ENCODE data around the gene HSD17B11. TPM values are rescaled to one million over a fixed set of nuclear protein-coding genes. Genes with fewer than 3 reads are reported as not detected.

HSD17B11 gene
- total and polyA plus RNA-seq, 11 donors = 6.6 to 28.0 (median 15.8) TPM

DNA sequence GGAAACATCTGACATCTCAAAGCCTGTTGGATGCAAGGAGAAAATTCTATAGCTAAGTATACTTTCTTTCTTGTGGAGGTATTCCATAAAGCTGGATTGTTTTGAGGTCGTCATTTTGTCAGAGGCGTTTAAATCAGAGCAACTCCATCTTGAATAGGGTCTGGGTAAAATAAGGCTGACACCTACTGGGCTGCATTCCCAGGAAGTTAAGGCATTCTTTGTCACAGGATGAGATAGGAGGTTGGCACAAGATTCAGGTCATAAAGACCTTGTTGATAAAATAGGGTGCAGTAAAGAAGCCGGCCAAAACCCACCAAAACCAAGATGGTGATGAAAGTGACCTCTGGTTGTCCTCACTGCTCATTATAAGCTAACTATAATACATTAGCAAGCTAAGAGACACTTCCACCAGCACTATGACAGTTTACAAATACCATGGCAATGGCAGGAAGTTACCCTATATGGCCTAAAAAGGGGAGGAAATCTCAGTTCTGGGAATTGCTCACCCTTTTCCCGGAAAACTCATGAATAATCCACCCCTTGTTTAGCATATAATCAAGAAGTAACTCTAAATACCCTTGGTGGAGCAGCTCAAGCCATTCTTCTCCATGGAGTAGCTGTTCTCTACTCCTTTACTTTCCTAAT is 80.2 kb downstream of the HSD17B11 start:
- Histone ChIP-seq H3K9me3 (no peaks in the 10 kb centered on the region), H3K27me3 (no peaks in the 10 kb centered on the region), H3K27ac (peak overlapping the region in 1 of 12 donors; percentile 6), H3K4me1 (peaks cover 0 to 22% (median 6%) of the 10 kb centered on the region in 12 donors), H3K4me3 (no peak overlapping the region), H3K36me3 (no peaks in the 10 kb centered on the region)
- peak in 1 of 4 donors; percentile 36 for ATAC-seq
- no peak for TF ChIP-seq POLR2A (IDR thresholded peaks at IDR 0.05)
- TF ChIP-seq, protein P1, sequence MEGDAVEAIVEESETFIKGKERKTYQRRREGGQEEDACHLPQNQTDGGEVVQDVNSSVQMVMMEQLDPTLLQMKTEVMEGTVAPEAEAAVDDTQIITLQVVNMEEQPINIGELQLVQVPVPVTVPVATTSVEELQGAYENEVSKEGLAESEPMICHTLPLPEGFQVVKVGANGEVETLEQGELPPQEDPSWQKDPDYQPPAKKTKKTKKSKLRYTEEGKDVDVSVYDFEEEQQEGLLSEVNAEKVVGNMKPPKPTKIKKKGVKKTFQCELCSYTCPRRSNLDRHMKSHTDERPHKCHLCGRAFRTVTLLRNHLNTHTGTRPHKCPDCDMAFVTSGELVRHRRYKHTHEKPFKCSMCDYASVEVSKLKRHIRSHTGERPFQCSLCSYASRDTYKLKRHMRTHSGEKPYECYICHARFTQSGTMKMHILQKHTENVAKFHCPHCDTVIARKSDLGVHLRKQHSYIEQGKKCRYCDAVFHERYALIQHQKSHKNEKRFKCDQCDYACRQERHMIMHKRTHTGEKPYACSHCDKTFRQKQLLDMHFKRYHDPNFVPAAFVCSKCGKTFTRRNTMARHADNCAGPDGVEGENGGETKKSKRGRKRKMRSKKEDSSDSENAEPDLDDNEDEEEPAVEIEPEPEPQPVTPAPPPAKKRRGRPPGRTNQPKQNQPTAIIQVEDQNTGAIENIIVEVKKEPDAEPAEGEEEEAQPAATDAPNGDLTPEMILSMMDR (IDR thresholded peaks at IDR 0.05) = no peak
- WGBS, 4 donors = 46 to 58% (median 53%) methylated on average over 4 of the region's 4 CpGs
- intact Hi-C loops (cut with DNase I) = no loop called here
- peak in 1 of 5 donors; percentile 9 for DNase-seq

DNA sequence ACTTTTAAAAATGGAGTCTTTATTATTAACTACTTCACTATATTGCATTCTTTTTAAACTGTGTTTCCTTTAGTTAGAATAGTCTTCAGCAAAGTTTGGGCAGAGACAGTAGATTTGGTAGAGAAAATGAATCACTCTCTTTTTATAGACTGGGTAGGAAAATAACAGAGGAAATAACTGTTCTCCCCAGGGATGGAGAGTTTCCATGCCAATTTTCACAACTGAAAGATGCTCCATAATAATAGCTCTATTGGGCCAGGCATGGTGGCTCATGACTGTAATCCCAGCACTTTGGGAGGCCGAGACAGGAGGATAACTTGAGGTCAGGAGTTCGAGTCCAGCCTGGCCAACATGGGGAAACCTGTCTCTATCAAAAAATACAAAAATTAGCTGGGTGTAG is 81.4 kb downstream of the HSD17B11 start:
- Histone ChIP-seq H3K4me1 (peaks cover 0 to 17% (median 5%) of the 10 kb centered on the region in 12 donors), H3K27ac (peak overlapping the region in 3 of 12 donors; percentile 4 to 51 (median 10)), H3K27me3 (no peaks in the 10 kb centered on the region), H3K9me3 (no peaks in the 10 kb centered on the region), H3K4me3 (no peak overlapping the region), H3K36me3 (no peaks in the 10 kb centered on the region)
- TF ChIP-seq, protein P1 (IDR thresholded peaks at IDR 0.05) = no peak
- no peak for TF ChIP-seq POLR2A (IDR thresholded peaks at IDR 0.05)
- 73 to 82% (median 77%) methylated on average over 2 of the region's 2 CpGs for WGBS, 4 donors
- ATAC-seq (peak in 3 of 4 donors; percentile 55 to 79 (median 65)), DNase-seq (peak in 2 of 5 donors; percentile 19 to 53)
- intact Hi-C loops (cut with DNase I) = no loop called here

DNA sequence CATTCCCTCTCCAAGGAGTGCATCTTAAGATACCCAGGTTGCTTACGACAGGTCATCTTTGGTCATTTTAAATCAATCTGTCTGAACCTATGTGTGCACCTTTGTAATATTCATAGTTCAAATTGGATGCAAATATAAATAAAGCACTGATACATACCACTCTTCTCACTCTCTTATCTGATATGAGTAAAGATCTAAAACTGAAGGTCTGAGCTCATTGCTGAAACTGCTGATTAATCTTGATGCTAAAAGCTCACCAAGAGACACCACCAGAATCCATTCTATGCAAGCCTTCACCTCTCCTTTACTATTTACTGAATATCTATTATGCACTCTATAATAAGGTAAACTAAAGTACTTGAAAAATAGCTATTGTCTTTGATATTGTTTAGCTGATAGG is 84.9 kb downstream of the HSD17B11 start:
- Histone ChIP-seq H3K36me3 (no peaks in the 10 kb centered on the region), H3K27ac (no peak overlapping the region), H3K4me3 (no peak overlapping the region), H3K4me1 (peaks cover 0 to 11% (median 1%) of the 10 kb centered on the region in 12 donors), H3K27me3 (no peaks in the 10 kb centered on the region), H3K9me3 (no peaks in the 10 kb centered on the region)
- DNase-seq (no peak), ATAC-seq (no peak)
- 95 to 98% (median 97%) methylated on average over 1 of the region's 1 CpG for WGBS, 4 donors
- intact Hi-C loops (cut with DNase I) = no loop called here
- TF ChIP-seq POLR2A (IDR thresholded peaks at IDR 0.05) = no peak
- TF ChIP-seq, protein P1 (IDR thresholded peaks at IDR 0.05) = no peak

DNA sequence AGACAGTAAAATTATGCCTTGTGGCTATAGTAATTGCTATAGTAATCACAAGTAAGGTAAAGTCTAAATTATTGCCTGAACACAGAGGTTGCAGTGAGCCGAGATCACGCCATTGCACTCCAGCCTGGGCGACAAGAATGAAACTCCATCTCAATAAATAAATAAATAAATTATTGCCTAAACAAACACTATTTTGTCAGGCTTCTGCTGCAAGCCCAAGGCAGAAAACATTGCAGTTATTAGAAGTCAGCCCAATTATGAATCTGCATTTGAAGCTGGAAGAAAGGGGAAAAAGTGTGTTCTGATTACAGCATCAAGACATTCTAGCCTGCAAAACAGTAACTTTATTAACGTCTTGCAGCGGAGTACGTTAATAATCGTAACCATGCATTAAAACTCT is 85.4 kb downstream of the HSD17B11 start:
- ATAC-seq (no peak), DNase-seq (no peak)
- no peak overlapping the region for H3K27ac ChIP-seq
- no peak overlapping the region for H3K4me3 ChIP-seq
- peaks cover 0 to 11% (median 0%) of the 10 kb centered on the region in 12 donors for H3K4me1 ChIP-seq
- no peaks in the 10 kb centered on the region for H3K9me3 ChIP-seq
- 94 to 98% (median 97%) methylated on average over 7 of the region's 7 CpGs for WGBS, 4 donors
- TF ChIP-seq, protein P1 (IDR thresholded peaks at IDR 0.05) = no peak
- TF ChIP-seq POLR2A (IDR thresholded peaks at IDR 0.05) = no peak
- H3K27me3 ChIP-seq = no peaks in the 10 kb centered on the region
- H3K36me3 ChIP-seq = no peaks in the 10 kb centered on the region
- intact Hi-C loops (cut with DNase I) = no loop called here
